22Rv1 (cell line): ENCODE data around the gene ZNF385B.

Source experiments
- ZFX ChIP-seq: fragments of 450-650 bp; IDR thresholded peaks from 2 replicates; pipeline ENCODE4 v1.6.1; 2017; ENCODE audit warnings: antibody characterized with exemption, borderline replicate concordance
- TF ChIP-seq, protein P1 (sequence below): fragments of 450-650 bp; IDR thresholded peaks from 2 replicates; pipeline ENCODE4 v1.5.1; 2017; ENCODE audit warnings: mild to moderate bottlenecking

- TF ChIP-seq, protein P1, sequence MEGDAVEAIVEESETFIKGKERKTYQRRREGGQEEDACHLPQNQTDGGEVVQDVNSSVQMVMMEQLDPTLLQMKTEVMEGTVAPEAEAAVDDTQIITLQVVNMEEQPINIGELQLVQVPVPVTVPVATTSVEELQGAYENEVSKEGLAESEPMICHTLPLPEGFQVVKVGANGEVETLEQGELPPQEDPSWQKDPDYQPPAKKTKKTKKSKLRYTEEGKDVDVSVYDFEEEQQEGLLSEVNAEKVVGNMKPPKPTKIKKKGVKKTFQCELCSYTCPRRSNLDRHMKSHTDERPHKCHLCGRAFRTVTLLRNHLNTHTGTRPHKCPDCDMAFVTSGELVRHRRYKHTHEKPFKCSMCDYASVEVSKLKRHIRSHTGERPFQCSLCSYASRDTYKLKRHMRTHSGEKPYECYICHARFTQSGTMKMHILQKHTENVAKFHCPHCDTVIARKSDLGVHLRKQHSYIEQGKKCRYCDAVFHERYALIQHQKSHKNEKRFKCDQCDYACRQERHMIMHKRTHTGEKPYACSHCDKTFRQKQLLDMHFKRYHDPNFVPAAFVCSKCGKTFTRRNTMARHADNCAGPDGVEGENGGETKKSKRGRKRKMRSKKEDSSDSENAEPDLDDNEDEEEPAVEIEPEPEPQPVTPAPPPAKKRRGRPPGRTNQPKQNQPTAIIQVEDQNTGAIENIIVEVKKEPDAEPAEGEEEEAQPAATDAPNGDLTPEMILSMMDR = no peak
- TF ChIP-seq ZFX = no peak
Observed at GRCh38 chr2:179593323-179593722, 268.1 kb downstream of the ZNF385B start.
